Activated T-cell treated with anti-CD3 and anti-CD28 coated beads, Interleukin-2, amount 50 U/mL, for 48 hours (primary cell): ENCODE data around the gene ZBP1.

ENCODE experiments used
- DNase-seq, 2 experiments: peaks; one replicate each; pipeline ENCODE4 v3.0.0-alpha.2; 2020

Gene ZBP1

DNA sequence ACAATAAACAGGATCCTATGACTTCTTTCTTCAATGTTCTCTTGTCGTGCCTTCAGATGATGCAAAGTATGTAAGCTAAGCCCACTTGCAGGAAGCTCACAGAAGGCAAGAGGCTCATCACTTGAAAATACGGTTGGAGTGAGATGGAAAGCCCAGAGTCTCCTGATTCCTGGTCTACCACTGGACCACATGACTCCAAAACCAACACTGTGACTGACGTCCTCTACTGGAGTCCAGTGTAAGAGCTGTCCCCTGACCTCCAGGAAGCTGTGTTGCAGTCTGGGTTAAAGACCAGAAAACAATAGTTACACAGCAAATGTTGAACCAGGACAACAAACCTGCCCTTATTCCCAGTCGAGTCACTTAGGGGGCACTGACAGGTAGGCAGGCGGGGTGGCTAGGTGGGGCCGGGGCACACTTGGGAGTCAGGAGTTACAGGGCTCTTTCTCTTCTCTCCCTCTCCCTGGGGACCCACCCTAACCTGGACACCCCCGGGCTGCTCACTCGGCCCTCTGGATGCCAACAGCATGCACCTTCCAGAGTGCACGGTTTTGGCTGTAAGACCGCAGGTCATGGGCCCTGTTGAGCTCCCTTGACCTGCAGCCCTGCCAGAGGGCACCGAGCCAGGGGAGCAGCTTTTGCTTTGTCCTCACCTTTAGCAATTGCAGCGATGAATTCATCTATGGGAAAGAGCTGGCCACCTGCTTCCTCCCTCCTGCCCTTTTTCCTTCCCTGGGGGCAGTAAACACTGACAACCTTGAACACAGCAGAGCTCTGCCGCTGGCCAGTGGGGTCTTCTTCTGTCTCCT, 51.9 kb downstream of the ZBP1 start:
- no peak for DNase-seq

DNA sequence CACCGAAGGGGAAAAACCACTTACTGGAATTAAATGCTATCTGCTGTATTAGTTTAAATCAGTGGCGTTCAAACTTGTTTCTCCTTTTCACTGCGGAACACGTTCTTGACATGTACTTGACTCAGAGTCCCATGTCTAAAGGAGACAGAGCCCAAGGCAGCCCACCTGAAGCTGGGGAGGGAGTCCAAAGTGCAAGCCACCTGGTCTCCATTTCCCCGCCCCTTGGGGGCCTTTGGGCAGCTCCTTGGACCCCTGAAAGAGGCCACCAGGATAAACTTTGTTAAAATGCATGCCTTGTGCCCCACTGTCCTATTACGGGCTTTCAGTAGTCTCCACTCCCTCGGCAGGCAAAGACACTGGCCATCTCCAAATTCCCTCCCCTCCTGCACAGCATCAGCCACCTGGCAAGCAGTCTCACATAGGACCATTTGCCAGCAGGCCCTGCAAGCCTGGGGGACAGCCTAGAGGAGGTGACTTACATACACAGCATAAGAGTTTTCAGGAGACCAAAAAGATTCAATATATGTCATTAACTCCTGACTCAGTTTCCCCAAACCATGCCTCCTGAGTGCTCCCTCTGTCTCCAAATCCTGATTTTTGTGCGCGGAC, 52.7 kb downstream of the ZBP1 start:
- DNase-seq = no peak

DNA sequence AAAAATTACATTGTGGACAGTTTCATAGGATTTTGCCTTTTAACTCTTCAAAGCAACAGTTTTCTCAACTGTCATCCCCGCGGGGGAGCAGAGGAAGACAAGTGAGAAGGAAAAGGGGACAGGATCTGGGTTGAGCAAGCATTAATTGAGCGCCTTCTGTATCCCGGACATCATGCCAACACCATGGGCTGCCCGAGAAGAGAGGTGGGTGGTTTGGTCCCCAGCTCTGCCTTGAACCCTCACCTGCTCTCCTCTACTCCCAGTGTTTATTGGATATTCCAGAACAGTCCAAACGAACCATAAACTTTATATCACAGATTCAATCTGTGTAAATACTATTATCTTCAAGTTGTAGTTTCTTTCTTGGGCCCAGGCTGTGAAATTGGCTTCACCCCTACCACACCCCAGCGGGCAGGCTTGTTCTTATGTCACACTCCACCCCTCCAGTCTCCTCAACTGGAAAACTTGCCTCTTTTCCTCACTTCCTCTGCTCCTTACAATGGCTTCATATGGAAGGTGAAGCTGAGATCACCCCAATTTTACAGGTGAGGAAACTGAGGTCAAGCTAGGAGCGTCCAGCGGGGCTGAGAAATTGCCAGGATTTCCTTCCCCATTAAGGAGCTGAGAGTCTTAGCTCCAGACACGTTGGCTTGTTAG, 53.3 kb downstream of the ZBP1 start:
- no peak for DNase-seq

DNA sequence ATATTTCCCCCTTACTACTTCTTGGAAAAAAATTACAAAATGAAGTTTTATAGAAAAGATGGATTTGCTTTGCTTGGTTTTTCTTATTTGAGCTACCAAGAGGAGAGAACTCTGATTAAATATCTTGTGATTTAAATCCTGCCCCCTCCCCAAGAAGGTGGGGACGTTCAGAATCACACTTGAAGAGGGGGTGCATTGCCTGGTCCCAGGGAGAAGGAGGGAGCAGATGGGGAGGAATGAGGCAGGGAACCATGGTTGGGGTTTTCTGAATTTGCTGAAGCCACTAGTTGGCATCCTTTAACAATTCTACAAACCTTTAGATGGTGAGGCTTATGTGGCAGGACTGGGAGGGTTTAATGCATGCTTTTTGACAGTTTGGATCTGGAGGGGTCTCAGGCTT, 53.8 kb downstream of the ZBP1 start:
- DNase-seq = no peak

DNA sequence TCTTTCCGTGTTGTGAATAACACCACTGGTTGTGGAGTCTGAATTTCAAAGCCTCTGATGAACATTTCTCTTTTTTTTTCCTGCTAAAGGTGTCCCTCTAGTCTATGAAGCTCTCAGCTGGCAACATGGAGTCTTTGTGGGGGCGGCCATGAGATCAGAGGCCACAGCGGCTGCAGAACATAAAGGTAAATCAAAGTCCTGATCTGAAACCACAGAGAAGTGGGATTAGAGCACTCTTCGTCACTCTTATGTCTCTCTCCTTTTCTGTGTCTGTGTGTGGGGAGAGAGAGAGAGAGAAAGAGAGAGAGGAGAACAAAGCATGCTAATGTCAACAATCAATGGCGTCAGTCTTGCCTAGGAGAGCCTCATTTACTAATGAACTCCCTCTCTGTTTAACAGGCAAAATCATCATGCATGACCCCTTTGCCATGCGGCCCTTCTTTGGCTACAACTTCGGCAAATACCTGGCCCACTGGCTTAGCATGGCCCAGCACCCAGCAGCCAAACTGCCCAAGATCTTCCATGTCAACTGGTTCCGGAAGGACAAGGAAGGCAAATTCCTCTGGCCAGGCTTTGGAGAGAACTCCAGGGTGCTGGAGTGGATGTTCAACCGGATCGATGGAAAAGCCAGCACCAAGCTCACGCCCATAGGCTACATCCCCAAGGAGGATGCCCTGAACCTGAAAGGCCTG, 55.1 kb downstream of the ZBP1 start:
- DNase-seq = no peak

DNA sequence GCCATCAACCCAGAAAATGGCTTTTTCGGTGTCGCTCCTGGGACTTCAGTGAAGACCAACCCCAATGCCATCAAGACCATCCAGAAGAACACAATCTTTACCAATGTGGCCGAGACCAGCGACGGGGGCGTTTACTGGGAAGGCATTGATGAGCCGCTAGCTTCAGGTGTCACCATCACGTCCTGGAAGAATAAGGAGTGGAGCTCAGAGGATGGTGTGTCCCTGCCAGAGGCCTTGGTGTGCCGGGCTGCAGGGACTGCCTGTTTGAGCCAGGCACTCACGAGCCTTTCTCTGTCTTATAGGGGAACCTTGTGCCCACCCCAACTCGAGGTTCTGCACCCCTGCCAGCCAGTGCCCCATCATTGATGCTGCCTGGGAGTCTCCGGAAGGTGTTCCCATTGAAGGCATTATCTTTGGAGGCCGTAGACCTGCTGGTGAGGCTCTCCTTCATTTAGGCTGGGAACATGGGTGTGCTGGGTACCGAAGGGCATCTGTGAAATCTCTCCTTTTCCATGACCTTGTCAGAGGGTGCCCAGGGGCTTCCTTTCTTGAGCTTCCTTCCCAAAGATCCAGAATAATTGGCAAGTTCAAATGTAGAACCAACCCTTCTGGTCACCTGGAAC, 55.9 kb downstream of the ZBP1 start:
- no peak for DNase-seq

DNA sequence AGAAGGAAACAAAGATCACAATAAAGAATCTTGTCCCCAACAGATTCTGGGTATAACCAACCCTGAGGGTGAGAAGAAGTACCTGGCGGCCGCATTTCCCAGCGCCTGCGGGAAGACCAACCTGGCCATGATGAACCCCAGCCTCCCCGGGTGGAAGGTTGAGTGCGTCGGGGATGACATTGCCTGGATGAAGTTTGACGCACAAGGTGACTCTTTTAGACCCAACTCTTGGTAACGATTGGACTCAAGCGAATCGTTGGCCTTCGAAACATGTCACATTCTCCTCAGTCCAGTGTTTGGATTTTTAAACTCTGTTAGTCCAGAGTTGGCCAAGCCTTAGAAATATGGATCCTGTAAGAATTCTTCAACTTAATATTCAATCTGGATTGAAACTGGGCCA, 56.7 kb downstream of the ZBP1 start:
- DNase-seq = no peak

DNA sequence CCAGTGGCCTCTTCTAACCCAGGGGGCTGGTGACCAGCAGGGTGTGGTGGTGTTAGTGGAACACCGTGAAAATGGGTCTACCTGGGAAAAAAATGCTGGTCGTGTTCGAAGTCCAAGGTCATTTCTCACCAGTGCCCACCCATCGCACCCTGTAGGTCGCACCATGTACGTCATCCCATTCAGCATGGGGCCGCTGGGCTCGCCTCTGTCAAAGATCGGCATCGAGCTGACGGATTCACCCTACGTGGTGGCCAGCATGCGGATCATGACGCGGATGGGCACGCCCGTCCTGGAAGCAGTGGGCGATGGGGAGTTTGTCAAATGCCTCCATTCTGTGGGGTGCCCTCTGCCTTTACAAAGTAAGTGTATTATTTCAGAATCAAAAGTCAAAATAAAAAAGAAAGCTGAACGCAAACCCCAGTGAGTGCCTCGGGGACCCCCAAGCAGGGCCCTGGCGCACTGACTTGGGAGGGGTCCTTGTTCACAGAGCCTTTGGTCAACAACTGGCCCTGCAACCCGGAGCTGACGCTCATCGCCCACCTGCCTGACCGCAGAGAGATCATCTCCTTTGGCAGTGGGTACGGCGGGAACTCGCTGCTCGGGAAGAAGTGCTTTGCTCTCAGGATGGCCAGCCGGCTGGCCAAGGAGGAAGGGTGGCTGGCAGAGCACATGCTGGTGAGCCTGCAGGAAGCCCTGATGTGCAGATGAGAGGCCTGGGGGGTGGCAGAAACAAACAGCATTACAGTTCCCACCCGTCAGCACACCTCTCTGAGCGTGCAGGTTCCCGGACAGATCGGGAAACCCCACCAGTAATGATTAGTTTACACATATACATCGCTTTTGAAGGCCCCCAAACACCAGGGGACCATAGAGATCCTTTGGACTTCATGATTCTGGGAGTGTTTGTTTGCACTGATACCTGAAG, 57.4 kb downstream of the ZBP1 start:
- DNase-seq = no peak

DNA sequence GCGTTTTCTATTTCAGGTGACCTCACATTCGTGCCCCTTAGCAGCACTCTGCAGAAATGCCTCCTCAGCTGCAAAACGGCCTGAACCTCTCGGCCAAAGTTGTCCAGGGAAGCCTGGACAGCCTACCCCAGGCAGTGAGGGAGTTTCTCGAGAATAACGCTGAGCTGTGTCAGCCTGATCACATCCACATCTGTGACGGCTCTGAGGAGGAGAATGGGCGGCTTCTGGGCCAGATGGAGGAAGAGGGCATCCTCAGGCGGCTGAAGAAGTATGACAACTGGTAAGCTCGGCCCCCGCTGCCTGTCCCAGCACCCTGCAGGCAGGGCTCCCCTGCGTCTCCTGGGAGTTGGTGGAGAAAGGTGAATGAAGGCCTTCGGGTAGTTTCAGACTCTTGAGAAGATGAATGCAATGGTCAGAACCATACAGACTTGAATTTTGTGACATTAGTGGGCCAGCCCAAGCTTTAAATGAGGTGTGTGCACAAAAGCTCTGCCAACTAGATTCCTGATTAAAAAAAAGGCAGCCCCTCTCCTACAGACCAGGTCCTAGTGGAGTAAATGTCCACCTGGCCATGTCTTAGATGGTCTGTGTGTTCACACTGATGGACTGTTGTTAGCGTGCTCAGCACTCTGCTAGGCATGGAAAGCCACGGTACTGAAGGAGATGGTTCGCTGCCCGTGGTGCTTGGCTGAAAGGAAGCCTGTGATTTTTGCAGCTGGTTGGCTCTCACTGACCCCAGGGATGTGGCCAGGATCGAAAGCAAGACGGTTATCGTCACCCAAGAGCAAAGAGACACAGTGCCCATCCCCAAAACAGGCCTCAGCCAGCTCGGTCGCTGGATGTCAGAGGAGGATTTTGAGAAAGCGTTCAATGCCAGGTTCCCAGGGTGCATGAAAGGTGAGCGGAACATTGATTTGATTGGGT, 58.6 kb downstream of the ZBP1 start:
- no peak for DNase-seq

DNA sequence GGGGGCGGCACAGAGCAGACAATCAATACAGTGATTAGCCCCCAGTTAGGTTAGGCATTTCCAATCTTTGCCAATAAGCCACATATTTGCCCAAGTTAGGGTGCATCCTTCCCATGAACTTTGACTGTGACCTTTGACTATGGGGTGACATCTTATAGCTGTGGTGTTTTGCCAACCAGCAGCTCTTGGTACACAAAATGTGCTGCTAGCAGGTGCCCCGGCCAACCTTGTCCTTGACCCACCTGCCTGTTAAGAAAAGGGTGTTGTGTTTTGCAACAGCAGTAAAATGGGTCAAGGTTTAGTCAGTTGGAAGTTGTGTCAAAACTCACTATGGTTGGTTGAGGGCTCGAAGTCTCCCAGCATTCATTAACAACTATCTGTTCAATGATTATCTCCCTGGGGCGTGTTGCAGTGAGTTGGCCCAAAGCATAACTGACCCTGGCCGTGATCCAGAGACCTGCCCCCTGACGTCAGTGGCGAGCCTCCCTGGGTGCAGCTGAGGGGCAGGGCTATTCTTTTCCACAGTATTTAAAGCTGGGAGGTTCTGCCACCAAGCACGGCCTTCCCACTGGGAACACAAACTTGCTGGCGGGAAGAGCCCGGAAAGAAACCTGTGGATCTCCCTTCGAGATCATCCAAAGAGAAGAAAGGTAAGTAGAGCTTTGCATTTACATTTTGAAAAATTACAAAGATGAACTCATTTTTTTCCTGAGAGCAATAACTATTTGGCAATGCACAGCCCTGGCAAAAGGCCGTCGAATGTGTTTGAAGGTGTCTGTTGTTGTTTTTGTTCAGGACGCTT, 59.5 kb downstream of the ZBP1 start, which contains the start of gene PCK1:
Gene PCK1 (plus strand): TSS at position 557 of the 802 bp plus-strand sequence. CDS start 302 bp downstream, outside the sequence.
- no peak for DNase-seq

DNA sequence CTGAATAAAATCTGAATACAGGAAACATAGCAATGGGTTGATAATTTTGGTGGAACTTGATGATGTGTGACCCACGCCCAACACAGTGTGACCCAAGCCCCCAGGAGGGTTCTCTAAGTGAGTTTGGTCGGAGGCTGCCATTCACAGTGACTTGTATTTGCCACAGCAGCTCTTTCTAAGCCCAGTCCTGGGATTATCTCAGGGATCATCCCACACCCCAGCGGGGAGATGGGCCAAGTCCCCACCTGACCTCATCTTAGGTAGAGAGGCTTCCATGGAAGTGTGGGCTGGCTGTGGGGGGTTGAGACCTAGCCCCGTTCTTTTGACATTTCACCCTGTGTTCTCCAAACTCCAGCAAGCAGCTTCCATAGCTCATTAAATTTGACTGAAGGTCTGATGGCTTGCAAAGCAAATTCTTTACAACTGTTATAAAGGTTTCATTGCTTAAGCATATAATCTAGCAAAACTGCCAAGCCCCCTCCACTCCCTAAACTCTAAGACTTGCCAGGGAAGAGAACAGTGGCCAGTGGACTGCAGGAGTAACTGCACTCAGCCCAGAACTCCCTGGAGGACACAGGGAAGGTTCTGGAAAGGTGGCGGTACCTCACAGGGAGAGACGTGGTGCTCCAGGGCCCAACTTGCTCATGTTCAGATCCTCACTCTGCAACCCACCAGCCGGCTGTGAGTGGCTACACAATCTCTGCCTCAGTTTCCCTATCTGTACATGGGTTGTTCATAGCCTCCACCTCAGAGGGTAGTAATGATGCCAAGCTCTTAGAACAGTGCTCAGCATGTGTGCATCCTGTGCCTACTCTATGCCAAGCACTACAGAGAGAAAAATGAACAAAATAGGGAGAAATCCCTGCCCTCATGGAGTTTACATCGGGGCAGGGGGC, 60.3 kb downstream of the ZBP1 start:
- no peak for DNase-seq

DNA sequence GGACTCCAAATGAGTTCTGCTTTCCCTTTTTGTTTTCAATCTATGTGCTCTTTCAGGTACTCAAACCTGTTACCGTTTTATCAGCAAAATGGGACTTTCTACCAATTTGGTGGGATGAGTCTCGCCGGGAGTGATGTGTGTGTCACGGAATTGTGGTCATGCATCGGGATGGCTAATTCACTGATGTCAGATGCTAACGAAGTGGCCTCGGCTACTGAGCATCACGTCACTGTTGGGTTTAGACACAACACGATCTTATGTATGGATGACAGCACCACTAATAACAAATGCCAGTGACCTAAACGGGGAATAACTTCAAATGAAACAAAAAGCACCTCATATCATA, 61.0 kb downstream of the ZBP1 start:
- no peak for DNase-seq

DNA sequence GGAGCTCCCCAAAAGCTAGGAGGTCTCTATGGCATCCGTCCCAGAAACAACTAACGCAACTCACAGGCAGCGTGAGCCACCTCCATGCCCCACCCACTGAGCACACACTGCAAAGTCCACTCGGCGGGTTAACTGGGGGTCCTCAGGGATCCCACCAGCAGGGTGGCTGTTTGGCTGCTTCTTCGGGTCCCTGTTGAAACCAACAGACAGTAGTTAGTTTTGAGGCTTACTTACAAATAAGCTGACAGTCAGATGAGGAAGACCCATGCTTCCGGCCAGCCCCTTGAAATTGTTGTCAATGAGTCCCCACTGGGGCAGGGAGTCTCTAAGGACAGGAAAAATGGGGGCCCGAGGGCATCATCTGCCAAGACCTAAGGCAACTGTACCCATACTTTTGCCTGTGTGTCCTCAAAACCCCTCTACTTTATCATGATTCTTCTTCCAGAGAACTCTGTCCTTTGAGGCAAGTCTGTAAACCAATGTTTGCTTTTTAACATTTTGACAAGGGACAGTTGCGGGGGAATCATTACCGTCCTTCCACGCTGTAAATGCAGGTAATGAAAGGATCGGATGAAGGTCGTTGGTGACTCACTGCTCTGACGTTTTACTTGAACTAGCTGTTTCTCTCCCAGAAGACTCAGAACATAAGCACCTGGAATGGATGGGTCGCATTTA, 61.5 kb downstream of the ZBP1 start:
- no peak for DNase-seq

DNA sequence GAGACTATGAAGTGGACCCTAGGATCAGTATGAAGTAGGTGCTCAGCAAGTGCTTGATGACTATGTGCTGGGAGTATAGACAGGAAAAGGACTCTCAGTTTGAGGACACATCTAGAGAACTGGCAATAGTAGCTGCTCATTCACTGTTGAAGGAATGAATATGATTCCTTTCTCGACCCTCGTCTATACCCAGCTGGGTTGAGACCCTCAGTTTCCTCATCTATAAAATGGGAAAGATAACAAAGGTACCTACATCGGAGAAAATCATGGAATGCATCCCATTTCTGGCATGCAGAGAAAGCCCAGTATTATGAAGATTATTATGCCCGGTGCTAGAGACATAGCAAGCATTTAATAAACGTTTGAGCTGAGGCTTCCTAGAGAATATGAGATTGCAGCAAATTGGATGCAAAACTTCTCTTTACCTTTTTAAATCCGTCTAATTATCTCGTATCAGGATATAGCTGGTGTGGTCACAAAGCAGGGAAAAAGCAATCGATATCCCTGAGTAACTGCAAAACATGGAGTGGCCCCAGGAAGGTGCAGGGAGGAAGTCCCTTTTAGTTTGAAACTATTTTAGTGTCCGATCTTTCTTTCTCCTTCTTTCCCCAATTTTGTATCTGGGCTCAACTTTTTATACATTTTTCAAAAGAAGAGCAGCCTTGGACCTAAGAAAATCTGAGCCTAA, 62.2 kb downstream of the ZBP1 start:
- DNase-seq = no peak

DNA sequence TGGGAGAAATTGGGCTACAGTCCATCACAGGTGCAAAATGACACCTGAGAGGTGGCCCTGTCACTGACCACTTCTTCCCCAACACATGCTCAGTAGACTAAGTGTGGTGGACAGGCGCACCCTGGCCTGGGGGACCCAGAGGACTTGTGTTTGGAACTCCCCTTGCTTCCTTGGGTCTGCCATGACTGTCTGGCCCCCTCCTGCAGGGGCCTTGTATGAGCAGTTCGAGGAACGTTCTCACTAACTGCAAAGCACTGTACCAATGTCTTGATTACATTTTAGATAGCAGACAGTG, 63.3 kb downstream of the ZBP1 start:
- no peak for DNase-seq

DNA sequence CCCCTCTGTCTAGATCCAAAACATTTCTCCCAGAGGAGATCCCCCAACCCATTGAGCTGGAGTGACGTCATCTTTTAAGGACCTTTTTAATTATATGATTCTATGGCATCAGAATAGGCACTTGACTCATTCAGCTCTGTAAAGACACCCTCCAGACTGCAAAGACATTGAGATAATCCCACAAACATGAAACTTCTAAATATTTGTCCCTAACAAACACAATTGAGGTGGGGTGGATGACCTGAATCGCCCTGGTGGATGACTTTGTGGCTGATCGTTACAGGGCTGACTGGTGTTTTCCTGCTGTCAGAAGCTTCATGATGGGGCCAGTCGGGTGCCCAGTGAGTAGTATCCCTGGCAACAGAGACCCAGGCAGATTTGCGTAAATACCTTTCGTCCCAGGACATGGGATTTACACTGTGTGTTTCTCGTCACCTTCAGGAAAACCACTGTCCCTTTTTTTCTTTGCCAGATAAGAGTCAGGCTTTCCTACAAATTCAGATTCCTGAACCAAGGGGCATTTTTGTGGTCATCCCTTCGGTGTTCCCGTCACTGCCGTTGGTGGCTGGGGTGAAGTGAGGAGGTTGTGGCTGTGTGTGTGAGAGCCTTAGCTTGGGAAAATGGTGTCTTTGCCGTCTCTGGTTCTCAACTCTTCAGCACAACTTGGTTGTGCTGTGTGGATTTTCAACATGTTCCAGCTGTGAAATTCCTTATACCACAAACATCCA, 64.6 kb downstream of the ZBP1 start:
- no peak for DNase-seq
